Heart right ventricle (tissue), 16 donors: ENCODE results near the gene KCNJ4. TPM values are rescaled to one million over a fixed set of nuclear protein-coding genes. Genes with fewer than 3 reads are reported as not detected.

Experiments used
- ATAC-seq, 8 donors: fragments of 200-7000 bp; cut with Tn5 transposase; one replicate each; pipeline ENCODE4 v1.9.1; 2020; ENCODE audit warnings: mild to moderate bottlenecking in 8 of 8, moderate library complexity in 8 of 8, moderate number of reproducible peaks in 1 of 8
- DNase-seq, 2 donors: peaks; one replicate each; pipeline ENCODE4 v3.0.0-alpha.2; 2020
- H3K27ac ChIP-seq, 10 donors: fragments of 200-600 bp; sonication (generic) in 2 of 10; one replicate each; pipeline versions ENCODE4 v1.5.0 to v1.8.0; 2020 to 2022; ENCODE audit warnings: mild to moderate bottlenecking in 3 of 10
- H3K27me3 ChIP-seq, 7 donors: fragments of 200-600 bp; one replicate each; pipeline ENCODE4 v1.8.0; 2021 to 2022; ENCODE audit warnings: mild to moderate bottlenecking in 2 of 7
- H3K36me3 ChIP-seq, 9 donors: fragments of 200-600 bp; sonication (generic) in 1 of 9; one replicate each; pipeline versions ENCODE4 v1.5.0 to v1.8.0; 2020 to 2022; ENCODE audit warnings: mild to moderate bottlenecking in 2 of 9
- H3K4me1 ChIP-seq, 9 donors: fragments of 200-600 bp; sonication (generic) in 1 of 9; one replicate each; pipeline versions ENCODE4 v1.5.0 to v1.8.0; 2020 to 2022; ENCODE audit warnings: mild to moderate bottlenecking in 4 of 9
- H3K4me3 ChIP-seq, 10 donors: fragments of 200-600 bp; sonication (generic) in 2 of 10; one replicate each; pipeline versions ENCODE4 v1.5.0 to v1.8.0; 2020 to 2022; ENCODE audit warnings: mild to moderate bottlenecking in 7 of 10, moderate library complexity in 2 of 10
- H3K9me3 ChIP-seq, 11 donors: fragments of 200-600 bp in 10 of 11; sonication (generic) in 2 of 11; one replicate each; pipeline versions ENCODE4 v1.5.0 to v1.8.0; 2013 to 2022; ENCODE audit warnings: mild to moderate bottlenecking in 2 of 11, control low read depth in 1 of 11, moderate library complexity in 1 of 11
- WGBS, 2 donors: extraction: QIAGEN DNeasy Blood & Tissue Kit; methylation state at CpG; one replicate each; pipeline ENCODE4 v1.1.7; 2013; ENCODE audit warnings: inconsistent platforms in 1 of 2; 5-methylcytosine and 5-hydroxymethylcytosine counted together
- intact Hi-C, 10 donors: fragments of 100-400 bp; cut with DNase I; formaldehyde crosslinking; loops; one replicate each; pipeline versions ENCODE4 v1.11.1 to v1.14.2; 2022
- polyA plus RNA-seq, 2 donors: library from polyadenylated mRNA; stranded (reverse); fragments of 200-250 nt; gene quantifications; one replicate each; pipeline ENCODE4 v1.2.3, GENCODE V29; 2013
- total RNA-seq, 10 donors: library from RNA; stranded (reverse); fragmentation: NEBNext Ultra II Directional in 3 of 10; extraction: Animal tissue kit (Norgen Biotek cat#: 25700) in 3 of 10; gene quantifications; one replicate each; pipeline versions ENCODE4 v1.2.1 to v1.2.4, GENCODE V29; 2021 to 2023
- TF ChIP-seq, protein P1 (sequence below), 9 donors: fragments of 200-600 bp; sonication (generic) in 2 of 9; IDR thresholded peaks; one replicate each; pipeline versions ENCODE4 v1.5.0 to v1.8.0; 2021 to 2022; ENCODE audit warnings: antibody characterized with exemption in 9 of 9, mild to moderate bottlenecking in 5 of 9, moderate library complexity in 1 of 9
- donor health status: Arrhythmogenic right ventricular cardiomyopathy.
- donor health status: ischemic (EF 13 %, LVEDD 7.1; RV severe dilation, severe dysfunction).
- donor health status: healthy with polysubstance abuse.
- donor health status: DM: no; HTN: yes; CAD: no.
- donor health status: DM: no; HTN: no; CAD: no.
- donor health status: ischemic (EF 25% LVEDD 6.9; RV normal size, moderate dysfunction).
- donor health status: ischemic (EF 25% LVEDD 5.7; RV mildly dilated, moderate dysfunction).
- donor health status: healthy.
- donor health status: DM: yes; HTN: yes; CAD: no.
- donor health status: Ischemic cardiomyopathy.
- donor health status: ischemic (EF 35%, LVEDD 5.7; RV mildly dilated, moderate dysfunction).
- donor health status: nonischemic (EF 11% LVEDD 7.7; RV severe dilation, severe dysfunction).
- donor health status: DM: yes; HTN: yes; CAD: no.
- donor health status: PGD.
- donor health status: ischemic (EF 29% LVEDD 5.4; RV normal size, mild dysfunction).
- donor health status: nonischemic (EF 23%, LVEDD 6.1; RV moderate dilation, normal function).

Gene KCNJ4
- total and polyA plus RNA-seq, 12 donors, result 4.9 to 93.3 (median 33.9) TPM

- H3K9me3 ChIP-seq, result no peaks in the 10 kb centered on the region
- H3K4me1 ChIP-seq, result peaks cover 0 to 24% (median 17%) of the 10 kb centered on the region in 9 donors
- peaks cover 0 to 53% (median 0%) of the 10 kb centered on the region in 7 donors for H3K27me3 ChIP-seq
- H3K4me3 ChIP-seq, result peak overlapping the region; percentile 49 to 84 (median 65)
- TF ChIP-seq, protein P1, sequence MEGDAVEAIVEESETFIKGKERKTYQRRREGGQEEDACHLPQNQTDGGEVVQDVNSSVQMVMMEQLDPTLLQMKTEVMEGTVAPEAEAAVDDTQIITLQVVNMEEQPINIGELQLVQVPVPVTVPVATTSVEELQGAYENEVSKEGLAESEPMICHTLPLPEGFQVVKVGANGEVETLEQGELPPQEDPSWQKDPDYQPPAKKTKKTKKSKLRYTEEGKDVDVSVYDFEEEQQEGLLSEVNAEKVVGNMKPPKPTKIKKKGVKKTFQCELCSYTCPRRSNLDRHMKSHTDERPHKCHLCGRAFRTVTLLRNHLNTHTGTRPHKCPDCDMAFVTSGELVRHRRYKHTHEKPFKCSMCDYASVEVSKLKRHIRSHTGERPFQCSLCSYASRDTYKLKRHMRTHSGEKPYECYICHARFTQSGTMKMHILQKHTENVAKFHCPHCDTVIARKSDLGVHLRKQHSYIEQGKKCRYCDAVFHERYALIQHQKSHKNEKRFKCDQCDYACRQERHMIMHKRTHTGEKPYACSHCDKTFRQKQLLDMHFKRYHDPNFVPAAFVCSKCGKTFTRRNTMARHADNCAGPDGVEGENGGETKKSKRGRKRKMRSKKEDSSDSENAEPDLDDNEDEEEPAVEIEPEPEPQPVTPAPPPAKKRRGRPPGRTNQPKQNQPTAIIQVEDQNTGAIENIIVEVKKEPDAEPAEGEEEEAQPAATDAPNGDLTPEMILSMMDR (IDR thresholded peaks at IDR 0.05), result peak in 3 of 9 donors; percentile 3 to 36 (median 9)
- 64 to 69% methylated on average over 28 of the region's 28 CpGs for WGBS, 2 donors
- intact Hi-C loops, result loop anchor here in 4 of 10 donors (5.0 kb wide), 3 partner anchors 34 to 51 kb away; partner anchors contain the start of gene DDX17 (in 1 of the 4)
- peak overlapping the region in 8 of 10 donors; percentile 18 to 78 (median 74) for H3K27ac ChIP-seq
- ATAC-seq, result peak in 5 of 8 donors; percentile 3 to 23 (median 9)
- no peaks in the 10 kb centered on the region for H3K36me3 ChIP-seq
- DNase-seq, result no peak
These were observed 13.7 kb upstream of the KCNJ4 start for GRCh38 chr22:38468443-38469305.

DNA sequence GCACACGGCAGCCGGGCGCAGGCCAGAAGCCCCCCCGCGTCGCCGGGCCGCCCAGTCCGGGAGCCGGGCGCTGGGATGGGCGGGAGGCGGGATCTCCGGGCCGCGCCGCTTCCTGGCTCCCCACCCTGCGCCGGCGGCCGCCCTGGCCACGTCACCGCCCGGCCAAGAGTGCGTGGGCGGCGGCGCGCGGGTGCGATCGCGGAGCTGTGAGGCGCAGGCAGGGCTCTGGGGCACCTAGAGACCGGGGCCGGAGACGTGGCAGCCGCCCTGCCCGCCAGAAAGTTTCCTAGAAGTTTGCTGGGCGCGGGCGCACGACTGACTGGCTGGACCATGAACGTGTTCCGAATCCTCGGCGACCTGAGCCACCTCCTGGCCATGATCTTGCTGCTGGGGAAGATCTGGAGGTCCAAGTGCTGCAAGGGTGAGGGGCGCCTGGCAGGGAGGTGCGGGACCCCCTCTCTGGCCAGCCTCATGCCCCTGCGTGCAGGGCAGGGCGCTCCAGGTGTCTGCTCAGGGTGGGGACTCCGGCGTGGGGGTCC is 13.0 kb upstream of the KCNJ4 start, which contains the start of gene KDELR3:
Gene KDELR3 (plus strand): TSS at position 193 of the 539 bp plus-strand sequence. CDS start 138 bp downstream, at position 331.
- Histone ChIP-seq H3K36me3 (no peaks in the 10 kb centered on the region), H3K27me3 (peaks cover 0 to 60% (median 0%) of the 10 kb centered on the region in 7 donors), H3K4me1 (peaks cover 3 to 32% (median 24%) of the 10 kb centered on the region in 9 donors), H3K4me3 (peak within 1 kb of the TSS; percentile 49 to 84 (median 65)), H3K27ac (peak within 1 kb of the TSS in 9 of 10 donors; percentile 18 to 78 (median 73)), H3K9me3 (no peaks in the 10 kb centered on the region)
- intact Hi-C loops, result loop anchor here in 4 of 10 donors (5.0 kb wide), 3 partner anchors 34 to 51 kb away; partner anchors contain the start of gene DDX17 (in 1 of the 4)
- TF ChIP-seq, protein P1 (IDR thresholded peaks at IDR 0.05), result peak in 3 of 9 donors; percentile 5 to 19 (median 6)
- ATAC-seq (peak; percentile 72 to 95 (median 86)), DNase-seq (peak; percentile 70 to 72)
- WGBS, 2 donors, result 2% methylated on average over 53 of the region's 53 CpGs

DNA sequence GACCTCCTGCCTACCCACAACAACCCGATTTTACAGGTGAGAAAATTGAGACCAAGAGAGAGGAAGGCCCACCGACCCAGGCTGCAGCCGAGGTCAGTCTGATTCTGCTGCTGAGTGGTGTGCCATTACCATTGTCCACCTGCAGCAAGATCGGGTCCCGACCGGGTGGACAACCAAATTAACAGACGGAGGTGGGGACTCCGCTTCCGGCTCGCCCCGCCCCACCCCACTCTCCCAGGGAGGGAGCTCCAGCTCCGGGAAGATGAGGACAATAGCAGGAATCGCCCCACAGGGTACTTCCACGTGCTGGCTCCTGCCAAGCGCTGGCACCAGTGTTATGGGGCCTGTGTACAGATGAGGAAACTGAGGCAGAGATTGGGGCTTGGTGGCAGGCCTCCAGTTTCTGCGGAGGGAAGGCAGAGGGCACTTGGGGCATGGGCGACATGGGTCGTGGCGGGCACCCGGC is 12.5 kb upstream of the KCNJ4 start:
- Histone ChIP-seq H3K9me3 (no peaks in the 10 kb centered on the region), H3K27me3 (peaks cover 0 to 65% (median 0%) of the 10 kb centered on the region in 7 donors), H3K27ac (peak overlapping the region in 9 of 10 donors; percentile 18 to 78 (median 73)), H3K4me1 (peaks cover 3 to 32% (median 25%) of the 10 kb centered on the region in 9 donors), H3K36me3 (no peaks in the 10 kb centered on the region), H3K4me3 (peak overlapping the region; percentile 49 to 84 (median 65))
- intact Hi-C loops, result loop anchor here in 4 of 10 donors (5.0 kb wide), 3 partner anchors 35 to 50 kb away; partner anchors contain the start of gene DDX17 (in 1 of the 4)
- ATAC-seq (peak in 4 of 8 donors; percentile 12 to 23 (median 18)), DNase-seq (peak in 1 of 2 donors; percentile 34)
- WGBS, 2 donors, result 16 to 17% methylated on average over 20 of the region's 20 CpGs
- TF ChIP-seq, protein P1 (IDR thresholded peaks at IDR 0.05), result no peak
